Stimulated activated CD4-positive, alpha-beta T cell treated with anti-CD3 and anti-CD28 coated beads, Interleukin-15, amount 100 ng/mL, for 48 hours (primary cell): Measurements from ENCODE around the gene KRT75.
"Not testable (repeated sequence)": the region's sequence is repeated elsewhere in the genome, so short reads cannot be mapped to it uniquely, and the experiment has no call there.

Experiments
- DNase-seq, 2 donors: peaks; one replicate each; pipeline ENCODE4 v3.0.0-alpha.2; 2020; ENCODE audit warnings: low read depth in 2 of 2

KRT75 gene

GRCh38 chr12:52434081-52434733 lies at the start of gene KRT75:
TSS of gene KRT75 (minus strand) at chr12:52434371. CDS start at chr12:52434304, 67 bp downstream.
- DNase-seq: no peak

GRCh38 chr12:52480073-52480472 lies 45.9 kb upstream of the KRT75 start:
- no peak for DNase-seq

GRCh38 chr12:52477651-52478050 lies 43.5 kb upstream of the KRT75 start:
- DNase-seq: no peak

- DNase-seq: no peak
Measured at GRCh38 chr12:52474212-52474611, 40.0 kb upstream of the KRT75 start.

GRCh38 chr12:52473768-52474167 lies 39.6 kb upstream of the KRT75 start, which contains the start of gene KRT6C:
TSS of gene KRT6C (minus strand) at chr12:52473805. CDS start at chr12:52473737, 68 bp downstream.
- no peak for DNase-seq

GRCh38 chr12:52469853-52470252 lies 35.7 kb upstream of the KRT75 start:
- DNase-seq: no peak

- no peak for DNase-seq
Measured at GRCh38 chr12:52464897-52465296, 30.7 kb upstream of the KRT75 start.

- no peak for DNase-seq
Measured at GRCh38 chr12:52461693-52462092, 27.5 kb upstream of the KRT75 start.

- DNase-seq: no peak
Measured at GRCh38 chr12:52458861-52459260, 24.7 kb upstream of the KRT75 start.

- no peak for DNase-seq
Measured at GRCh38 chr12:52455821-52456220, 21.6 kb upstream of the KRT75 start.

- DNase-seq: no peak
Measured at GRCh38 chr12:52454411-52455201, 20.4 kb upstream of the KRT75 start.

- no peak for DNase-seq
Measured at GRCh38 chr12:52452101-52452500, 17.9 kb upstream of the KRT75 start, which contains the start of gene KRT6B. TSS of gene KRT6B (minus strand) at chr12:52452146. CDS start at chr12:52452078, 68 bp downstream.

GRCh38 chr12:52448228-52448627 lies 14.1 kb upstream of the KRT75 start:
- DNase-seq: no peak

GRCh38 chr12:52447196-52447595 lies 13.0 kb upstream of the KRT75 start:
- not testable (repeated sequence) for DNase-seq

GRCh38 chr12:52446367-52447045 lies 12.3 kb upstream of the KRT75 start:
- no peak for DNase-seq

GRCh38 chr12:52445876-52446275 lies 11.7 kb upstream of the KRT75 start:
- no peak for DNase-seq

- no peak for DNase-seq
Measured at GRCh38 chr12:52444647-52445595, 10.8 kb upstream of the KRT75 start.

GRCh38 chr12:52443966-52444365 lies 9.8 kb upstream of the KRT75 start:
- no peak for DNase-seq

GRCh38 chr12:52442600-52443061 lies 8.5 kb upstream of the KRT75 start:
- no peak for DNase-seq

GRCh38 chr12:52441320-52441911 lies 7.2 kb upstream of the KRT75 start:
- no peak for DNase-seq

- no peak for DNase-seq
Measured at GRCh38 chr12:52440821-52441319, 6.7 kb upstream of the KRT75 start.
